Activated naive CD8-positive, alpha-beta T cell treated with anti-CD3 and anti-CD28 coated beads for 36 hours (primary cell): Measurements from ENCODE around the gene SLC13A3. TPM values are rescaled to one million over a fixed set of nuclear protein-coding genes. Genes with fewer than 3 reads are reported as not detected.

Source experiments
- DNase-seq: peaks from one replicate; pipeline ENCODE4 v3.0.0; 2021
- H3K27ac Mint-ChIP-seq: one replicate; pipeline ENCODE4 v1.8.0; 2022; ENCODE audit warnings: mild to moderate bottlenecking, moderate library complexity, mixed read lengths
- H3K27me3 Mint-ChIP-seq: one replicate; pipeline ENCODE4 v1.8.0; 2022; ENCODE audit warnings: mild to moderate bottlenecking, mixed read lengths
- H3K36me3 Mint-ChIP-seq: one replicate; pipeline ENCODE4 v1.8.0; 2021; ENCODE audit warnings: mild to moderate bottlenecking, mixed read lengths
- H3K4me1 Mint-ChIP-seq: one replicate; pipeline ENCODE4 v1.8.0; 2021; ENCODE audit warnings: mixed read lengths
- H3K4me3 Mint-ChIP-seq: one replicate; pipeline ENCODE4 v1.8.0; 2022; ENCODE audit warnings: mild to moderate bottlenecking, moderate library complexity, mixed read lengths
- H3K9me3 Mint-ChIP-seq: one replicate; pipeline ENCODE4 v1.8.0; 2022; ENCODE audit warnings: mixed read lengths
- total RNA-seq, 2 experiments: library from RNA; stranded (reverse); gene quantifications; one replicate each; pipeline ENCODE4 v1.2.3, GENCODE V29; 2021

Gene SLC13A3
- total RNA-seq, 2 experiments from 2014 or later: not detected

DNA sequence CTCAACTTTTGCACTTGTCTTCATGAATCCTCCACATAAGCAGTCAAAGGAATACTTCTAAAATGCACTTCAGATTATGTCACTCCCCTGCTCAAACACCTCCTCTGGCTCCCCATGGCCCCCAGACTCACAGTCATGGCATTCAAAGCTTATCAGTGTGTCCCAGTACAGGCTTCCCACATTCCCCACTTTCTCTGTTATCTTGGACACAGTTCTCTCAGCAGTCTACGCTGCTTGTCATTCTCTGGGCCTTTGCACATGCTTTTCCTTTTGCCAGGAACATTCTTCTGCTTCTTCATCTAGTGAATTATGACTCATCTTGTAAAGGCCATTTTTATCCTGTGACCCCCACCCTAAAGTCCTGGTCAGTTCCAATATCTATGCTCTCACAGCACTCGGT is 31.8 kb downstream of the SLC13A3 start:
- Mint-ChIP-seq H3K36me3 (no peaks in the 10 kb centered on the region), H3K27ac (no peak overlapping the region), H3K9me3 (peaks cover 6% of the 10 kb centered on the region), H3K27me3 (peaks cover 7% of the 10 kb centered on the region), H3K4me1 (no peaks in the 10 kb centered on the region), H3K4me3 (no peak overlapping the region)
- no peak for DNase-seq

DNA sequence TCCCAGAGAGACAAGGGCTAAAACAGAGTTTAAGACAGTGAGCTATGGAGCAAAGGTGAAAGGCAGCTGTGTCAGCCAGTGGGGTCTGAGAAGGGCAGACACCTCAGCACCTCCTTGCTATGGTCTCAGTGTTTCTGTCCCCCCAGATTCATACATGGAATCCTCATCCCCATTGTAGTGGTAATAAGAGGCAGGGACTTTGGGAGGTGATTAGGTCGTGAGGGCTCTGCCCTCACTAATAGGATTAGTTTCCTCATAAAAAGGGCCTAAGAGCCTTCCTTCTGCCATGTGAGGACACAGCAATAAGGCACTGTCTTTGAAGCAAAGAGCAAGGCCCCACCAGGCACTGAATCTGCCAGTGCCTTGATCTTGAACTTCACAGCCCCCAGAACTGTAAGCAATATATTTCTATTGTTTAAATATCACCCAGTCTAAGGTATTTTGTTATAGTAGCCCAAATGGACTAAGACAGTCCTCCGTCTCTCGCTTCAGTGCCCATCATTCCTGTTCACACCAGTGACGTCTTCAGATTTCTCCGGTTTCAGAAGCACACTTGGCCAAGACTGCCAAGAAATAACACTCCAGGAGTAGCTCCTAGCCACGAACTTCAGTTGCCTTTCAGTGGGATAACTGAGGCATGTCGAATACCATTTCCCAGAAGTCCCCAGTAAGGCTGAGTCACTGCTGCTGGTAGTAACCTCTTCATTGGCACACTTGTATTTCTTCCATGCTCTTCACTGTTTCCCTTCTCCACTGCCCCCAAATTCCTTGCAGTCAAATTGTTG is 32.8 kb downstream of the SLC13A3 start:
- no peak overlapping the region for H3K27ac Mint-ChIP-seq
- H3K9me3 Mint-ChIP-seq: no peaks in the 10 kb centered on the region
- DNase-seq: no peak
- no peaks in the 10 kb centered on the region for H3K27me3 Mint-ChIP-seq
- H3K4me3 Mint-ChIP-seq: no peak overlapping the region
- no peaks in the 10 kb centered on the region for H3K36me3 Mint-ChIP-seq
- no peaks in the 10 kb centered on the region for H3K4me1 Mint-ChIP-seq

DNA sequence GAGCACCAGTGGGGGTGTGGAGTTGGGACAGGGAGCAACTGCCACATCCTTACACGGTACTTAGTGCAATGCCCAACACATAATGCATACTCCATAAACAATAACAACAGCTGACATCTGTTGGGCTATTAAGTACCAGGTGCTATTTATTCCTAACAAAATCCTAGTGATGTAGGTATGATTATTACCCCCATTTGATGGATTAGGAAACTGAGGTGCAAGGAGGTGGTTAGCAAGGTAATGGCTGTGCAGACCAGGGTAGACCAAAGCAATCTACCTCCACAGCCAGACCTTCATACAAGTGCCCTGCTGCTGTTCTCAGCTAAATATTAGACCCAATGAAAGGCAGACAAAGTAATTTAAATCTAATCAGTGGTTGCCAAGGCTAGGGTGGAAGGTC is 36.8 kb downstream of the SLC13A3 start:
- peaks cover 4% of the 10 kb centered on the region for H3K27me3 Mint-ChIP-seq
- H3K4me1 Mint-ChIP-seq: no peaks in the 10 kb centered on the region
- DNase-seq: no peak
- no peak overlapping the region for H3K27ac Mint-ChIP-seq
- H3K9me3 Mint-ChIP-seq: no peaks in the 10 kb centered on the region
- H3K36me3 Mint-ChIP-seq: no peaks in the 10 kb centered on the region
- no peak overlapping the region for H3K4me3 Mint-ChIP-seq

DNA sequence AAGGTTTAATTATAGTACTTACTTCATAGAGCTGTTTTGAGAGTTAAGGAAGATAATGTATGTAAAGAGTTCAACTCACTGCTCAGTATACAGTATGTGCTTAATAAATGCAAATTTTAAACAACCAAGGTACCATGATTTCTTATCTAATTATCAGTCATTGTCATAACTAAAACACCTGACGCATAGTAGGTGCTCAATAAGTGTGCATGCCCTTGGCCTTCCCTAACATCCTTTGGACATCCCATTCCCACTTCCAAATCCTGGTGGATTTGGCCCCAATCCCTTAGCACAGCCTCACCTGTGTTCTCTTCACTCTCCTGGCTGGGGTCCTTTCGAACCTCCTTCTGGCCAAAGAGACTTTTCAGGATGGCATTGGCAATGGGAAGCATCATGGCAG is 41.1 kb downstream of the SLC13A3 start:
- Mint-ChIP-seq H3K4me1 (no peaks in the 10 kb centered on the region), H3K4me3 (no peak overlapping the region), H3K27me3 (peaks cover 4% of the 10 kb centered on the region), H3K36me3 (no peaks in the 10 kb centered on the region), H3K9me3 (no peaks in the 10 kb centered on the region), H3K27ac (no peak overlapping the region)
- DNase-seq: no peak

DNA sequence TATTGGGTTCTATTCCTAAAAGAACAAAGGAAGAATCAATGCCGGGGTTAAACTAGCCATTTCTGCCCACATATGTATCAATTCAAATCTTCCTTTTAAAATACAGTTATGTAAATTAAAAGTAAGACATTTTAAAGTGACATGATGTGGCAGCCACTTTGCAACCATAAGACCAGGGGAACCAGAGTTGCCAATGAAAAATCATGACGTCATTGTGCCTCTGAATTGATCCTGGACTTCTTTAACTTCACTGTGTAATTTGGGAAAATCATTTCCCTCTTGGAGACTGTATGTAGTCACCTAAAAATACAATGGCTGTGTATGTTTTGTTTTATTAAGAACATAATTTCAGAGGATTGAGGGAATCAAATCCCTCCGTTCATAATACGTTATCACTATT is 42.2 kb downstream of the SLC13A3 start:
- Mint-ChIP-seq H3K36me3 (no peaks in the 10 kb centered on the region), H3K4me1 (no peaks in the 10 kb centered on the region), H3K9me3 (no peaks in the 10 kb centered on the region), H3K27me3 (peaks cover 4% of the 10 kb centered on the region), H3K4me3 (no peak overlapping the region), H3K27ac (no peak overlapping the region)
- no peak for DNase-seq

DNA sequence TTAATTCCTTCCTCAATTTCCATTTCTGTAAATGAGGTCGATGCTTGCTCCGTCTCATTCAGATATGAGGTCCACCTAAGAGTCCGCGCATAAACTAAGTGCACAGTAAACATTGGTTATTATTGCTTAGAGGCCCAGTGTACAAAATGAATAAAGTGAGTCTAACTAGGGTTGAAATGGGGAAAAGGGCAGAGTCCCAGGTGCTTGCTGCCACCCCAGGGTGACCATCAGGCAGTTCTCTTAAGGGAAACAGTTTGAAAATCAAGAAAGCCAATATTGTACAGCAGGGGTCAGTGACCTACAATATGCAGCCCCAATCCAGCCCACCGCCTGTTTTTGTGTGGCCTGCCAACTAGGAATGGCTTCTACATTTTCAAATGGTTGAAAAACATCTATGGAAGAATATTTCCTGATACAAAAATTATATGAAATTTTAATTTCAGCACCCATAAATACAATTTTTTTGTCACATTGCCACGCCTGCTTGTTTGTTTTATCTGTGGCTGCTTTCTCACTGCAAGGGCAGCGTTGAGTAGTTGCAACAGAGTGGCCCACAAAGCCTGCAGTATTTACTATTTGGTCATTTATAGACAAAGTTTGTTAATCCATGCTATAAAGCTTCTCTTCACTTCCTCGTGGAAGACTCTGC is 43.3 kb downstream of the SLC13A3 start:
- Mint-ChIP-seq H3K4me3 (no peak overlapping the region), H3K9me3 (no peaks in the 10 kb centered on the region), H3K27ac (no peak overlapping the region), H3K4me1 (no peaks in the 10 kb centered on the region), H3K27me3 (peaks cover 4% of the 10 kb centered on the region), H3K36me3 (no peaks in the 10 kb centered on the region)
- DNase-seq: no peak

DNA sequence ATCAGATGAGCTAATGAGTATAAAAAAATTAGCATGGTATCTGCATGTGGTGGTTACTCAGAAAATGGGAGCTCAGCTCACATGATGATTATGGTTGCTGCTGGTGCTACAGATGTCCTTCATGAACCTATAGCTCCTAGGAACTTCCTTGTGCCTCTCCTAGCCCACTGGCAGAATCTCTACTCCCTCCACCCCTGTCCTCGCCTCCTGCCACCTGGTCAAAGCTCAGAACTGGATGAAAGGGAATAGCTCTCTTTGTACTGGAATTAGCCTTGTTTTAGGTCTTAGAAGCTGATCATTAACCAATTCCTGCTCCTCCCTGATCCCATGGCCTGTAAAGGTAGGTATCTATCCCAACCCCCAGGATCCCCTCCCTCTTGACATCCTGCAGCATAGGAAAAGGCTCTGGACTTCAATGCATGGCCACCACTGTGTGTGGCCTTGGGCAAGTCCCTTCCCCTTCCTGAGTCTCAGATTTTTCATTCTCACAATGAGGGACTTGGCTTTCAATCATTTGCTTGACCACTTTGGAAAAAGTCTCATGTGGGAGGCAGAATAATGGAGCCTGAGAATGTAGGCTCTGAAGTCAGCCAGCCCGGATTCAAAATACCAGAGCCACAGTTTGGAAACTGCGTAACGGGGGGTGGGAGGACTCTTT is 43.9 kb downstream of the SLC13A3 start:
- H3K36me3 Mint-ChIP-seq: no peaks in the 10 kb centered on the region
- no peak overlapping the region for H3K4me3 Mint-ChIP-seq
- no peaks in the 10 kb centered on the region for H3K4me1 Mint-ChIP-seq
- H3K27me3 Mint-ChIP-seq: peaks cover 4% of the 10 kb centered on the region
- H3K27ac Mint-ChIP-seq: no peak overlapping the region
- DNase-seq: no peak
- no peaks in the 10 kb centered on the region for H3K9me3 Mint-ChIP-seq

DNA sequence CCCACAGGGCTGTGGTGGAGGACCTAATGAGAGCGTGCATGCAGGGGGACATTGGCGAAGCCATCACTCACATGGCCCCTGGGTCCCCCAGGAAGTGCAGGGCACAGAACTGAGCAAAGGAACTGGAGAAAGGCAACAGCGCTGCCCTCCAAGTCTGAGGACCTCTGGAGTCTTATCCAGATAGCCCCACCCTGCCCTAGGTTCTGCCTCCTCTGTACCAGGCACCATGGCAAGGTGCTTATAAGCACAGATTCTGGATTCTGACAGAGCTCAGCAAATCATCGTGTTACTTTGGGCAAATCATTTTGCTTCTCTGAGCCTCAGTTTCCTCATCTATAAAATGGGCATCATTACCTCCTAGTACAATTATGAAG is 44.5 kb downstream of the SLC13A3 start:
- no peaks in the 10 kb centered on the region for H3K4me1 Mint-ChIP-seq
- H3K36me3 Mint-ChIP-seq: no peaks in the 10 kb centered on the region
- H3K27me3 Mint-ChIP-seq: peaks cover 5% of the 10 kb centered on the region
- no peaks in the 10 kb centered on the region for H3K9me3 Mint-ChIP-seq
- no peak overlapping the region for H3K4me3 Mint-ChIP-seq
- no peak overlapping the region for H3K27ac Mint-ChIP-seq
- no peak for DNase-seq

DNA sequence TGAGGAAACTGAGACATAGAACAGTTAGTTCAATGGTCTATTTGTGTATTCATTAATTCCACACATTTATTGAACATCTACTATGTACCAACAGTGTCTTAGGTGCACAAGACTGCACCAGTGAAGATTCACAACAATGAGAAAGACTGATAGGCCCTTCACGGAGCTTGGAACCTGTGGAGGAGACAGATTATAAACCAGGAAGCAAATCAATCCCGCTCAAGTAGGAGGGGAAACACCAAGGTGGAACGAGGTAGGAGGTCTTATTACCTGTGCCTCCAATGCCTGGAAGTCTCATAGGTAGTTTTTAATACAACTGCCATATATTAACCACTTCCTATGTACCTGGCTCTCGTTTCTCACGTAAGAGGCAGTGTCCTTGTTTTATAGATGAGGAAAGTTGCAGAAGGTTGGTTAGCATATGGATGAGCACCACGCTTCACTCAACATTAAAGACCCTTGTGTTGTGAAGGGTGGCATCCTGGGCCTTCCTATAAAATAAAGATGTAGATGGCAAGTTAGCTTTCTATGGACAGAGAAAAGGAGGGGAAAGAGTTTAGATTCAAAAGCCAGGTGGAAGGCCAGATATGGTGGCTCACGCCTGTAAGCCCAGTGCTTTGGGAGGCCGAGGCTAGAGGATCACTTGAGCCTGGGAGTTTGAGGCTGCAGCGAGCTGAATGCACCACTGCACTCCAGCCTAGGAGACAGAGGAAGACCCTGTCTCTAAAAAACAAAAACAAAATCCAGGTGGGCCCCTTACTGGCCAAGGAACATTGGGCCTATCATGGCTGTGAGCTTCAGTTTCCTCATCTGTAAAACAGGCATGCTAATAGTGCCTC is 45.1 kb downstream of the SLC13A3 start:
- peaks cover 9% of the 10 kb centered on the region for H3K27me3 Mint-ChIP-seq
- no peak overlapping the region for H3K4me3 Mint-ChIP-seq
- H3K4me1 Mint-ChIP-seq: peaks cover 1% of the 10 kb centered on the region
- no peak overlapping the region for H3K27ac Mint-ChIP-seq
- no peaks in the 10 kb centered on the region for H3K9me3 Mint-ChIP-seq
- no peaks in the 10 kb centered on the region for H3K36me3 Mint-ChIP-seq
- no peak for DNase-seq

DNA sequence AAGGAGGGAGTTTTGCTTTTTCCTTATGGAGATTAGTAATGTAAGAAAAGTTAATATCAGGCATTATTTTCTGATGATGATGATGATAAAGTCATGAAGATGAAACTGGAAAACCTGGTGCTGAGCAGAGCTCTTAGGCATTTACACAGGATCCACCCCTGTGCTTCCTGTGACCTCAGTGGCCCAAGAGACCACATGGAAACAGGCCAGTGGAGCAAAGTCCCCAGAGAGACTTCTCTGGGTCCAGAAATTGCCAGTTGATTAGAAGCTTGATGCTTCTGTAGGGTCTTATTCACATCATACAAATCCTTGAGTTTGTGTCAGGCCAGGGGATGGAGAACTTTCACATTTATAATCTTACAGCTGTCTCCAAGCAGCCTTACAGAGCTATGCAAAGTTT is 46.1 kb downstream of the SLC13A3 start:
- Mint-ChIP-seq H3K4me3 (no peak overlapping the region), H3K27ac (no peak overlapping the region), H3K36me3 (no peaks in the 10 kb centered on the region), H3K27me3 (peaks cover 9% of the 10 kb centered on the region), H3K4me1 (peaks cover 1% of the 10 kb centered on the region), H3K9me3 (no peaks in the 10 kb centered on the region)
- DNase-seq: no peak

DNA sequence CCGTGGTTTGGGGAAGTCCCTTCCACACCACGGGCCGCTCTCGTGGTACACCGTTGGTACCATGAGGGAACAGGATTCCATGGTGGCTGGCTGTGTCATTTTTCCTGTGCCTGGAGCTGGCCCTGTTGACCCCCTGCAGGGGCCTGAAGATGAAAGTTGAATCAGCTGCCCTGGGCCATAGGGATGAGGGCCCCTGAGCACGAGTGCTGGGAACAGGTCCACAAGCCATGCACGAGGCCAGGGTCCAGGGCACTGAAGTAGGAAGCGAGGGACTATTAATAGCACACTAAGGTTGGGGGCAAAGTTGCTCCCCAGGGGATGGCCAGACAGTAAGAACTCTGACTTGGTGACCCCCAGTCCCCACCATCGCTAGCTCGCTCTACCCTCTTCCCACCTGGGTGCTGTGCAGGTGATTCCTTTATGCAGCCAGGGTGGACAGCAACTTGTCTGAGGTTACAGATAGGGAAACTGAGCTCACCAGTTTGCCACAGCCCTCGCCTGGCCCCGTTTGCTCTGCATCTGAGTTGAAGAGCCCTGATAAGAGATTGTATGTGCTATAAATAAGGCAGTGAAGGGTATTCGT is 46.6 kb downstream of the SLC13A3 start:
- Mint-ChIP-seq H3K4me3 (no peak overlapping the region), H3K27ac (no peak overlapping the region), H3K27me3 (peaks cover 12% of the 10 kb centered on the region), H3K36me3 (no peaks in the 10 kb centered on the region), H3K4me1 (peaks cover 1% of the 10 kb centered on the region), H3K9me3 (no peaks in the 10 kb centered on the region)
- DNase-seq: no peak

DNA sequence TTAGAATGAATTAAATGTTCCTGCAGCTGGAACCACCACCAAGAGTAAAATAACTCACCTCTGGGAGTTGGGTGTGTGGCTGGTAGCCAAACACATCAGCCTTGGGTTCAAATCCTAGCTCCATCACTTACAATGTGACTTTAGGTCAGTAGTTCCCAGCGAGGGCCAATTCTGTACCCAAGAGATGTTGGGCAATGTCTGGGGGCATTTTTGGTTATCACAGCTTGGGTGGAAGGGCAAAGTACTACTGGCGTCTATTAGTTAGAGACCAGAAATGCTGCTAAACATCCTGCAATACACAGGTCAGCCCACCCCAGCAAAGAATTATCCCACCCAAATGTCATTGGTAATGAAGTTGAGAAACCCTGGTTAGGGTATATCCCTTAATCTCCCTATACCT is 48.8 kb downstream of the SLC13A3 start:
- no peaks in the 10 kb centered on the region for H3K36me3 Mint-ChIP-seq
- H3K4me3 Mint-ChIP-seq: no peak overlapping the region
- peaks cover 20% of the 10 kb centered on the region for H3K27me3 Mint-ChIP-seq
- DNase-seq: no peak
- H3K4me1 Mint-ChIP-seq: peaks cover 1% of the 10 kb centered on the region
- no peaks in the 10 kb centered on the region for H3K9me3 Mint-ChIP-seq
- no peak overlapping the region for H3K27ac Mint-ChIP-seq

DNA sequence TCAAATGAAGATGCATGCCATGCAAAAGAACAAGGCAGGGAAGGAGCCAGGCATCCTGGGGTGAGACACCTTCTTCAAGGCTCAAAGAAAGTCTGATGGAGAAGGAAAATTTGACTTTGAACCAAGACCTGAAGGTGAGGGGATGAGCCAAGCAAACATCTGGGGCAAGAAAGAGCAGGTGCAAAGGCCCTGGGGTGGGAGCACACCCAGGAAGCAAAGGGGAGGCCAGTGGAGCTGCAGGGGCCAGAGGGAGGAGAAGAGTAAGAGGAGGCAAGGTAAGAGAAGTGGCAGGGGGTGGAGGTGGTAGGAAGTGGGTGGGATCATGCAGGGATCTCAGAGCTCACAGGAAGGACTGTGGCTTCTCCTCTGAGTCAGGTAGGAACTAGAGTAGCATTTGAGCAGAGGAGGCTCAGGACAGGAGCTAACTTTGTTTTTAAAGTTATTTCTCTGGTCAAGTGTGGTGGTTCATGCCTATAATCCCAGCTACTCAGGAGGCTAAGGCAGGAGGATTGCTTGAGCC is 49.6 kb downstream of the SLC13A3 start:
- Mint-ChIP-seq H3K36me3 (no peaks in the 10 kb centered on the region), H3K27ac (no peak overlapping the region), H3K4me1 (peaks cover 1% of the 10 kb centered on the region), H3K9me3 (no peaks in the 10 kb centered on the region), H3K27me3 (peaks cover 20% of the 10 kb centered on the region), H3K4me3 (no peak overlapping the region)
- no peak for DNase-seq

DNA sequence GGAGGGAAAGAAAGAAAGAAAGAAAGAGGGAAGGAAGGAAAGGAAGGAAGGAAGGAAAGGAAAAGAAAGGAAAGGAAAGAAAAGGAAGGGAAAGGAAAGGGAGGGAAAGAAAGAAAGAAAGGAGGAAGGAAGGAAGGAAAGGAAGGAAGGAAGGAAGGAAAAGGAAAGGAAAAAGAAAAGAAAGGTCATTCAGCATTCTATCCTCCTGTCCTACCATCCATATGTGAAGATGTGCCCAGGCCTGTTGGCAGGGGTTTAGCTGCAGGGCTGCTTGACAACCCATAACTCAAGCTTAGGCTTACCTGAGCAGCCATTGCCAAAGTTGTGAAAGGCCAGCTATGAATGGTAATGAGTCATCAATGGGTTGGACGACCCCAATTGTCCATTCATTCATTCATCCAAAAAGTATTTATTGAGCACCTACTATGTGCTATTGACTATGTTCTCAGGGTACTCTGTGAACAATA is 50.9 kb downstream of the SLC13A3 start:
- DNase-seq: no peak
- Mint-ChIP-seq H3K9me3 (no peaks in the 10 kb centered on the region), H3K27ac (no peak overlapping the region), H3K4me3 (no peak overlapping the region), H3K27me3 (peaks cover 20% of the 10 kb centered on the region), H3K36me3 (no peaks in the 10 kb centered on the region), H3K4me1 (peaks cover 1% of the 10 kb centered on the region)
